Measurements from ENCODE around the gene GZMM. TPM values are rescaled to one million over a fixed set of nuclear protein-coding genes. Genes with fewer than 3 reads are reported as not detected.
A peak's percentile ranks its signal among the peaks of the same experiment; 100 is the strongest.
"Not testable (repeated sequence)": the region's sequence is repeated elsewhere in the genome, so short reads cannot be mapped to it uniquely, and the experiment has no call there.

GZMM gene
- total RNA-seq, 2 donors from 2014 or later, result 23.5 to 31.0 TPM

DNA sequence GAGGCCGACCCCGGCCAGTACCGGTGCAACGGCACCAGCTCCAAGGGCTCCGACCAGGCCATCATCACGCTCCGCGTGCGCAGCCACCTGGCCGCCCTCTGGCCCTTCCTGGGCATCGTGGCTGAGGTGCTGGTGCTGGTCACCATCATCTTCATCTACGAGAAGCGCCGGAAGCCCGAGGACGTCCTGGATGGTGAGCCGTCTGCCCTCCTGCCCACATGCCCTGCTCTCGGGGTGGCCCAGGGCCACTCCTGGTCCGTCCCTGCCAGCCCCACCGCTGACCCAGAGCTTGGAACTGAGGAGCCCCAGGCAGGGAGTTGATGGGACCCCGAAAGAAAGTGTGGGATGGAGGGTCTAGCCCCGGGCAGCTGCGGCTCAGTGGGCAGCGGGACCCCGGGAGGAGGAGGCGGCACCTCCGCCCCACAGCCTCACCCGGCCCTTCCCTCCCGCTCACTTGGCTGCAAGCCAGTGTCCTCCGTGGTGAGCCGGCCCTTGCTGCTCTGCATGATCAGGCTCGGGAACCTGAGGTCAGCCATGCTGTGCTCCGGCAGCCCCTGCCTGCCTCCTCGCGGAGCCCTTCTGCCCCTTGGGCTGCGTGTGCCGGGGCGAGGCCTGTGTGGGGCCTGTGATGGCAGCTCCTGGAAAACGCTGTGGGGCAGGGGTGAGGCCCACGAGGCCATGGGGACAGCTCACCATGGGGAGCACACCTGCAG lies 37.7 kb downstream of the GZMM start:
- Mint-ChIP-seq H3K36me3 (ENCODE audit: insufficient read depth in 2 of 2) (no peaks in the 10 kb centered on the region), H3K9me3 (no peaks in the 10 kb centered on the region), H3K27me3 (ENCODE audit: low read depth) (no peaks in the 10 kb centered on the region), H3K4me3 (no peak overlapping the region), H3K27ac (no peak overlapping the region), H3K4me1 (ENCODE audit: low read depth) (peaks cover under 1% of the 10 kb centered on the region)
- ATAC-seq (replicated peaks in 1 of 2), result no peak
- DNase-seq, result no peak

- Mint-ChIP-seq H3K4me3 (no peak overlapping the region), H3K27me3 (ENCODE audit: low read depth) (no peaks in the 10 kb centered on the region), H3K9me3 (no peaks in the 10 kb centered on the region), H3K27ac (no peak overlapping the region), H3K4me1 (ENCODE audit: low read depth) (no peaks in the 10 kb centered on the region), H3K36me3 (ENCODE audit: insufficient read depth in 2 of 2) (no peaks in the 10 kb centered on the region)
- no peak for ATAC-seq (replicated peaks in 1 of 2)
- DNase-seq, result no peak
These were observed 38.8 kb downstream of the GZMM start for GRCh38 chr19:582497-583197.

DNA sequence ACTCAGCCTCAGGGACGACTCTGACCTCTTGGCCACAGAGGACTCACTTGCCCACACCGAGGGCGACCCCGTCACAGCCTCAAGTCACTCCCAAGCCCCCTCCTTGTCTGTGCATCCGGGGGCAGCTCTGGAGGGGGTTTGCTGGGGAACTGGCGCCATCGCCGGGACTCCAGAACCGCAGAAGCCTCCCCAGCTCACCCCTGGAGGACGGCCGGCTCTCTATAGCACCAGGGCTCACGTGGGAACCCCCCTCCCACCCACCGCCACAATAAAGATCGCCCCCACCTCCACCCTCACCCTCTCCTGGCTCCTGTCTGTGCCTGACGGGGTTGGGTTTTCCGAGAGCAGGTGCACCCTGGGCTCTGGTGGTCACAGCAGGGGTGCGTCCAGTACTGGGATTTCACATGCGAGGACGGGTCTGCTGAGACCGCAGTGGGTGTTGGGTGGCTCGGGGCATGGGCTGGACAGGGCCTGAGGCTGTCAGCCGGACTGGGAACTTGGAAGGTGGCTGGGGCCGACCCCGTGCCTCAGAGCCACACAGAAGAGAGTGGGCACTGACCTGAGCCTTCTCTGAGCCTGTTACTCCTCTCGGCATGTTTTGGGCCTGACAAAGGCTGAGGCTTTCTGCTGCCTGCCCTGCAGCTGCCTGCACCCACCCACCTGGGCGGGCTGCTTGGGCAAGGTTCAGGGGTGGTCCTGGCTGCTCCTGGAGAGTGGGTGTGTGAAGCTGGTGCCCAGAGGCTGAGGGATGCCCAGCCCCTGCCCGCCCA lies 39.5 kb downstream of the GZMM start:
- H3K27me3 Mint-ChIP-seq (ENCODE audit: low read depth), result no peaks in the 10 kb centered on the region
- H3K4me1 Mint-ChIP-seq (ENCODE audit: low read depth), result peaks cover 5% of the 10 kb centered on the region
- no peak overlapping the region for H3K4me3 Mint-ChIP-seq
- H3K27ac Mint-ChIP-seq, result no peak overlapping the region
- ATAC-seq (replicated peaks in 1 of 2) (no peak), DNase-seq (no peak)
- no peaks in the 10 kb centered on the region for H3K9me3 Mint-ChIP-seq
- H3K36me3 Mint-ChIP-seq (ENCODE audit: insufficient read depth in 2 of 2), result no peaks in the 10 kb centered on the region

GRCh38 chr19:583968-584239 lies 40.1 kb downstream of the GZMM start:
- Mint-ChIP-seq H3K9me3 (no peaks in the 10 kb centered on the region), H3K4me3 (no peak overlapping the region), H3K4me1 (ENCODE audit: low read depth) (peaks cover 9% of the 10 kb centered on the region), H3K36me3 (ENCODE audit: insufficient read depth in 2 of 2) (no peaks in the 10 kb centered on the region), H3K27ac (no peak overlapping the region), H3K27me3 (ENCODE audit: low read depth) (peaks cover 3% of the 10 kb centered on the region)
- DNase-seq (no peak), ATAC-seq (replicated peaks in 1 of 2) (no peak)

DNA sequence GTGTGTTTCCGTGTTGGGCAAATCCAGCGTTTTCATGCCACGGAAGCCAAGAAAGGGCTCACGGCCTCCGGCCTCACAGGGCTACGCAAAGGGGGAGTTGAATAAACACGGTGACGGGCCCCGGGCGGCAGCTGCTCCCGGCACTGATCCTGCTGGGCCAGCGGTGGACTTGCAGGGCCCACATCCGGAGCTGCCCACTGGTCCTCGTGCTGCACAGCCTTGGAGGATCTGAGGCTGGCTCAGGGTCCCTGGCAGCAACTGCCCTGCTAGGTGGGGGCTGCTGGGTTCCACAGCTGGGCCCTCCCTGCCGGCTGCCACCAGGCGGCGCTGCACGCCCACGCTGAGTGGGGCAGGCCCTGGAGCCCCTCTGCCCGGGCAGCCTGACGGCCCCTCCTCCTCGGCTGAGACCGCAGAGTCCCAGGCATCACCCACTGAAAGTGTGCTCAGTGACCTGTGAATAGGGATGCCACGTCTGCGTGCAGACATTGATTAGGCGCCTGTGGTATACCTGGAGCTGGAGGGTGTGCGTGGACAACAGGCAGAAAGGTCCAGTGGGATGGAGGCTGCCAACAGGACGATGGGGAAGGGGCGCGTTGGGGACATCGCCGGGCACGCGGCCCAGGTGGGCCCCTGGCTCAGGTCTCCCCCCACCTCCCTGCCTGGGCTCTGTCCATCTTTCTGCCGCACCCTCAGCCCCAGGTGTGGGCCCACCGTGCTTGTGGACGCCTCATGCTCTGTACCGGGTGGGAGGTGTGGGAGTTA lies 40.6 kb downstream of the GZMM start:
- Mint-ChIP-seq H3K4me3 (no peak overlapping the region), H3K27ac (no peak overlapping the region), H3K27me3 (ENCODE audit: low read depth) (peaks cover 7% of the 10 kb centered on the region), H3K4me1 (ENCODE audit: low read depth) (peaks cover 13% of the 10 kb centered on the region), H3K9me3 (no peaks in the 10 kb centered on the region), H3K36me3 (ENCODE audit: insufficient read depth in 2 of 2) (no peaks in the 10 kb centered on the region)
- ATAC-seq (replicated peaks in 1 of 2), result peak; percentile 62 to 63
- peak; percentile 72 to 75 for DNase-seq

- H3K27ac Mint-ChIP-seq; H3K27me3 Mint-ChIP-seq (ENCODE audit: low read depth); DNase-seq; H3K4me3 Mint-ChIP-seq; H3K9me3 Mint-ChIP-seq; H3K36me3 Mint-ChIP-seq (ENCODE audit: insufficient read depth in 2 of 2); ATAC-seq (replicated peaks in 1 of 2): not testable (repeated sequence)
- H3K4me1 Mint-ChIP-seq (ENCODE audit: low read depth), result peaks cover 13% of the 10 kb centered on the region
These were observed 41.3 kb downstream of the GZMM start for GRCh38 chr19:585146-585545.

DNA sequence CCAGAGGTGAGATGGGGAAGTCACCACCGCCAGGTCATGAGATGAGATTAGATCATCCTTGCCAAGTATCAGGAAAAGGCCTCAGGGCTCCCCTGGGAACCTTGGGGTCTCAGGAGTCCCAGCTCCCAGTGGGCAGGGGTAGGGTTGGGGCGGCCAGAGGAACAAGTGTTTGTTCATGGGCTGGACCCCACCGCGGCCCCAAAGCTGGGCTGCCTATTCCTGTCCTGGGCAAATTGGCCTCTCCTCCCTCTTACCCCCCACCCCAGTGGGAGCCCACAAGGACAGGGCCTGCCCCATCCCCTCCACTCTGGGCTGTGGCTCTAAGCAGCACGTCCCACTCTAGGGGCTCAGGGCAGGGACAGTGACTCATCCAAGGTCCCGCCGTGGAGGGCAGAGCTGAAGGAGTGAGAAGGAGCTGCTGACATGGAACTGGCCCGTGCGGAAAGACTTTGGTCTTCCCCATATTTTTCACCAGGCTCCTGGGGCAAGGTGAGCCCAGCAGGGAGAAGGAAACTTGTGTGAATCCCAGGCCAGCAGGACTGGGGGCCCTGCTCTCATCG lies 41.8 kb downstream of the GZMM start:
- Mint-ChIP-seq H3K4me1 (ENCODE audit: low read depth) (peaks cover 13% of the 10 kb centered on the region), H3K27me3 (ENCODE audit: low read depth) (peaks cover 7% of the 10 kb centered on the region), H3K9me3 (no peaks in the 10 kb centered on the region), H3K4me3 (no peak overlapping the region), H3K36me3 (ENCODE audit: insufficient read depth in 2 of 2) (no peaks in the 10 kb centered on the region), H3K27ac (no peak overlapping the region)
- DNase-seq, result no peak
- no peak for ATAC-seq (replicated peaks in 1 of 2)

DNA sequence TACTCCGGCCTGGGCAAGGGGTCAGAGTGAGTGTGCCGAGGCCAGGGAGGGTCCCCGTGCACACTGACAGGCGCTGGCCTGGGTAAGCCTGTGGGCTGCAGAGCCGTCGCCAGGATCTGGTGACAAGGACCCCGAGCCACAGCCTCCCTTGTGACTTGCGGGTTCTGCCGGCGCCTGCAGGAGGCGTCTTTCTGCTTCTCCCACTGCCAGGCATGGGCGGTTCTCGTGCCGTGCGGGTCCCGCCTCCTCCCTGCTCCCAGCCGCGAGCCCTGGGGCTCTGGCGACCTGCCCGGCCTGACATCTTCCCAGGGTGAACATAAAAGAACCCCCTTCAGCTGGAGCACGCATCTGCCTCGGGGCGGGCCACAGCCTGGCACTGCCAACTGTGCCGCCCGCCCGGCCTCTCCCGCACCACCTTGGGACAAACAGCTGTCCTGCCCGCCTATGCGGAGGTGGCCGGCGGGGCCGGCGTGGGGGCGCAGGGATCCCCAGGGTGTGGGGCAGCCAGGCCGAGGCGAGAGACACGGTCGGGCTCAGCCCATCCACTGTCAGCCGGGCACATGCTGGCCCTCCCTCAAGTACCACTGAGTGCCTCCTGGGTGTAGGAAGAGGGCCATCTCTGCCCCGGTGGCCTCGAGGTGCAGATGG lies 44.4 kb downstream of the GZMM start:
- H3K4me3 Mint-ChIP-seq, result peak overlapping the region; percentile 37 to 73
- no peaks in the 10 kb centered on the region for H3K9me3 Mint-ChIP-seq
- ATAC-seq (replicated peaks in 1 of 2), result peak; percentile 66 to 69
- peak; percentile 77 for DNase-seq
- peaks cover 13% of the 10 kb centered on the region for H3K4me1 Mint-ChIP-seq (ENCODE audit: low read depth)
- H3K36me3 Mint-ChIP-seq (ENCODE audit: insufficient read depth in 2 of 2), result no peaks in the 10 kb centered on the region
- peaks cover 12% of the 10 kb centered on the region for H3K27me3 Mint-ChIP-seq (ENCODE audit: low read depth)
- H3K27ac Mint-ChIP-seq, result no peak overlapping the region

DNA sequence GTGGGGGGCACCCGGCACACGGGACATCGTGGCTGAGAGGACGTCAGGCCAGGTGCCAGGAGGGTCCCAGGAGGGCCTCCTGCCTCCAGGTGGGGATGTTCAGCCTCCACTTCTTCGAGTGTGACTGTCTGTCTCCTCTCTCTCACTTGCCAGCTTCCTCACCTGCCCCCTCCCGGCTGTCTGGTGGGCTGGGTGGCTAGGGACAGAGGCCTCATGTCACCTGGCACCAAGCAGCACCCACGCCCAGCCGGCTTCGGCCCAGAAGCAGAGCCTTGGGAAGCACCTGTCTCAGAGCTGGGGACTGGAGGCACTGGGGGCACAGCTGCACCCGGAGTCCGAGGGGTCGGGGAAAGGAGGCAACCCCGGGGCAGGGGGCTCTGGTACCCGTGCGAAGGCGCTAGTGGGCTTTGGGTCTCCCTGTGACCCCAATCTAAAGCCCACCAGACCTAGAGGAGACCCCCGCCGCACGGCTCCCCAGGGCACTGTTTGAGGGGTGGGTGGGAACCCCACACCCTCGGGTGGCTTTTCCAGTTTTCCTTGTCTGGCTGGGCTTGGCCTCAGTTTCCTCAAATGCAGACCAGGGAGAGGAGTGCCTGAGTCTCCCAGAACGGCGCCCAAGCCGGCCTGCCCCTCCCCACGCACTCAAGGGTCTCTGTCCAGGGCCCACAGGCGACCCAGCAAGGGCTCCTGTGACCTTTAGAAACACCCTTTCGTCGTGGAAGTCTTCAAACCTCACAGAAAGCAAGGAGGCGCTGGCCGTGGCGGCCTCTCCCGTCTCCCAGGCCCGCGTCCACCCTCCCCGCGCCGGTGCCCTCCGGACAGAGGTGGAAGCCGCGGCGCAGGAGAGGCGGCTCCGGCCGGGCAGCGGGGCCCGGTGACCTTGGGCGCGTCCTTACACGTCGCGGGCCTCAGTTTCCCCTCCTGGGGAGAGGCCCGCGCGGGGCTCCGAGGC lies 45.2 kb downstream of the GZMM start:
- no peak for DNase-seq
- Mint-ChIP-seq H3K4me3 (peak overlapping the region; percentile 65 to 73), H3K27ac (no peak overlapping the region), H3K4me1 (ENCODE audit: low read depth) (peaks cover 13% of the 10 kb centered on the region), H3K9me3 (no peaks in the 10 kb centered on the region), H3K27me3 (ENCODE audit: low read depth) (peaks cover 12% of the 10 kb centered on the region), H3K36me3 (ENCODE audit: insufficient read depth in 2 of 2) (no peaks in the 10 kb centered on the region)
- peak in 1 of 2 donors; percentile 12 for ATAC-seq (replicated peaks in 1 of 2)

DNA sequence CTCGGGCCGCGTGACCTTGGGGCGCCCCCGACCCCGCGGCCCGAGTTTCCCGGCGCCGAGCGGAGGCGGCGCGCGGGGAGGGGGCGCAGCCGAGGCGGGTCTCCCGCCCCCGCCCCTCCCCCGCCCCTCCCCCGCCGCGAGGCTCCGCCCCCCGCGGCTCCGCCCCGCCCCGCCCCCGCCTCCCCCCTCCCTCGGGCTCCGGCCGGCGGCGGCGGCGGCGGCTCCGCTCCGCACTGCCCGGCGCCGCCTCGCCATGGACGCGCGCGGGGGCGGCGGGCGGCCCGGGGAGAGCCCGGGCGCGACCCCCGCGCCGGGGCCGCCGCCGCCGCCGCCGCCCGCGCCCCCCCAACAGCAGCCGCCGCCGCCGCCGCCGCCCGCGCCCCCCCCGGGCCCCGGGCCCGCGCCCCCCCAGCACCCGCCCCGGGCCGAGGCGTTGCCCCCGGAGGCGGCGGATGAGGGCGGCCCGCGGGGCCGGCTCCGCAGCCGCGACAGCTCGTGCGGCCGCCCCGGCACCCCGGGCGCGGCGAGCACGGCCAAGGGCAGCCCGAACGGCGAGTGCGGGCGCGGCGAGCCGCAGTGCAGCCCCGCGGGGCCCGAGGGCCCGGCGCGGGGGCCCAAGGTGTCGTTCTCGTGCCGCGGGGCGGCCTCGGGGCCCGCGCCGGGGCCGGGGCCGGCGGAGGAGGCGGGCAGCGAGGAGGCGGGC lies 46.0 kb downstream of the GZMM start, which contains the start of gene HCN2:
Gene HCN2, plus strand, starts transcription at position 189 of the 703 bp plus-strand sequence. Its CDS starts 65 bp downstream, at position 254.
- H3K27me3 Mint-ChIP-seq (ENCODE audit: low read depth), result peaks cover 12% of the 10 kb centered on the region
- H3K36me3 Mint-ChIP-seq (ENCODE audit: insufficient read depth in 2 of 2), result no peaks in the 10 kb centered on the region
- H3K4me3 Mint-ChIP-seq, result peak within 1 kb of the TSS; percentile 65 to 73
- ATAC-seq (replicated peaks in 1 of 2) (peak; percentile 16 to 18), DNase-seq (no peak)
- no peak within 1 kb of the TSS for H3K27ac Mint-ChIP-seq
- no peaks in the 10 kb centered on the region for H3K9me3 Mint-ChIP-seq
- H3K4me1 Mint-ChIP-seq (ENCODE audit: low read depth), result peaks cover 13% of the 10 kb centered on the region

DNA sequence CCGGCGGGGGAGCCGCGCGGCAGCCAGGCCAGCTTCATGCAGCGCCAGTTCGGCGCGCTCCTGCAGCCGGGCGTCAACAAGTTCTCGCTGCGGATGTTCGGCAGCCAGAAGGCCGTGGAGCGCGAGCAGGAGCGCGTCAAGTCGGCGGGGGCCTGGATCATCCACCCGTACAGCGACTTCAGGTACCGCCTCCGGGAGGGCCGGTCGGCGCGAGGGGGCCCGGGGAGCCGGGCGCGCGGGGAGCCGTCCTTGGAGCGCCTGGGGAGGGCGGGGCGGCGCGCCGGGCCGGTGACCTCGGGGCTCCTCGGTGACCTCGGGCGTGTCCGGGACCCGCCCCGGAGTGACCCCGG lies 46.5 kb downstream of the GZMM start:
- DNase-seq (peak; percentile 35 to 42), ATAC-seq (replicated peaks in 1 of 2) (peak; percentile 28 to 42)
- H3K9me3 Mint-ChIP-seq, result no peaks in the 10 kb centered on the region
- H3K27ac Mint-ChIP-seq, result no peak overlapping the region
- H3K4me3 Mint-ChIP-seq, result peak overlapping the region in 1 of 2 donors; percentile 42
- H3K4me1 Mint-ChIP-seq (ENCODE audit: low read depth), result peaks cover 13% of the 10 kb centered on the region
- no peaks in the 10 kb centered on the region for H3K36me3 Mint-ChIP-seq (ENCODE audit: insufficient read depth in 2 of 2)
- peaks cover 12% of the 10 kb centered on the region for H3K27me3 Mint-ChIP-seq (ENCODE audit: low read depth)
